G401 (cell line): Measurements from ENCODE around the gene CABP4. TPM values are rescaled to one million over a fixed set of nuclear protein-coding genes. Genes with fewer than 3 reads are reported as not detected.

Experiments
- DNase-seq: peaks from one replicate; pipeline ENCODE4 v3.0.0-alpha.2; 2015; ENCODE audit warnings: low spot score
- in situ Hi-C: cut with HindIII; loops from 2 replicates; pipeline ENCODE4 v1.10.0; 2016; ENCODE audit warnings: low sequenced_read_pairs, mixed read lengths
- total RNA-seq: library from RNA; depleted of rRNA; stranded (reverse); fragments of >200 nt; shearing (Covaris generic); gene quantifications from 2 replicates; pipeline ENCODE4 v1.2.3, GENCODE V29; 2014

The CABP4 gene
- total RNA-seq, 1 experiment from 2014 or later: not detected

DNA sequence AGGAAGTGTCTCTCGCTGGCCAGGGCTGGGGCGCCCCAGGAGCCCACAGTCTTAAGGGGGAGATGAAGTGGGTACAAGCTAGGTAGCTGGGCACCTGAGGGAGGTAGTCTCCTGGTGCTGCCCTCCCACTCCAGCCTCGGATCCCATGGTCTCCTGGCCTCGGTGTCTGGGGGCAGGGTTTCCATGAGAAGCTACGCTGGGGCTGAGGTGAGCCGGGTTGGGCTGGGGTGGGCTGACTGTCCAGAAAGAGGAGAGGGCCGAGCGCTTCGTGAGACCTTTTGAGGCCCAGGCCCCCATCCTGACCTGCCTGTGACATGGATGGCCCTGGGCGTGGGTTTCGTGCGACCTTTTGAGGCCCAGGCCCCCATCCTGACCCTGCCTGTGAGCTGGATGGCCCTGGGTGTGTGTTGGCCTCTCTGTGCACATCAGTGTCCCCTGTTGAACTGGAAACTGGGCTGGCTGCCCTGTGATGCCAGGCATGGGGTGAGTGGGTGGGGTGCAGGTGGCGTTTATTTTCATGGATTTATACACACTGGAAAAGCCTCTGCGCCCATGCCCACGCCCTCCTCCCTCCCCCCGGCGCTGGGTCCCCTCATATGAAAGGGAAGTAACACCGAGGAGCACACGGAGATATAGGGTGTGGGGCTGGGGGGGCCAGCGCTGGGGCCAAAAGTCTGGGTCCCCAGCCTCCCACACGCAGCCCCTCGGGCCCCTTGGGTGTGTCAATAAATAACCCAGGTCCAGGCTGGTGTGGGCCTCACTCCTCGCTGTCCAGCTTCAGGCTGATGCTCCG lies 36.3 kb downstream of the CABP4 start:
- DNase-seq: no peak
- in situ Hi-C loops: no loop called here

GRCh38 chr11:67492069-67492727 lies 37.0 kb downstream of the CABP4 start:
- in situ Hi-C loops: no loop called here
- no peak for DNase-seq

DNA sequence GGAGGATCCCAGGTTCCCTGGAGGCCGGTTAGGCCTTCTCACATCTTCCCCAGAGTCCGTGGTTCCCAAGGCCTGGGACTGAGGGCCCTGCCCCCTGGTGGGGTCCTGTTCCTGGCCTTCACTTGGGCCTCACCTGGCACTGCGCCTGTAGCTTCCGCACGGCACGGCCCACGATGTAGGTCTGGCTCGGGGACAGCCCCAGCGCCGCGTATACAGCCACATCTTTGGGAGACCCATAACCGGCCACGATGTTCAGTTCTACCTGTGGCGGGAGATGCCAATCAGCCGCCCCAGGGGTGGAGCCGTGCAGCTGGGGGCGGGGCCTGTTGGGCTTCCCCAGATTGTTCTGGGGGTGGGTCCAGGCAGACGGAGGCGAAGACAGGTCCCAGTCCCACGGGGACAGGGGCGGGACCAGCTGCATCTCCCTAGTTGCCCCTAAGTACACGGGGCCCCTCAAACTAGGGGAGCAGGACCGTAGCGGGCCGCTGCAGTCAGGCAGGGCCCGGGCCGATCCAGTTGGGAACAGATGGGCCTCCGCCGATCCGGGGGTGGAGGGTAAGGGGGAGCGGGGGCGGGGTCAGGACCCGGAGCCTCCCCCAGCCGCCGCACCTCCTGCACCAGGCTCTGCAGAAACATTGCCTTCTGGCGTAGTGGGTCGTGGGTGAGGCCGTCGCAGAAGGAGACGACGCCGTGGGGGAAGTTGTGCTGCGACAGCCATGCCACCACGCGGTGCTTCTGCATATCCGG lies 37.8 kb downstream of the CABP4 start:
- in situ Hi-C loops: no loop called here
- DNase-seq: no peak

DNA sequence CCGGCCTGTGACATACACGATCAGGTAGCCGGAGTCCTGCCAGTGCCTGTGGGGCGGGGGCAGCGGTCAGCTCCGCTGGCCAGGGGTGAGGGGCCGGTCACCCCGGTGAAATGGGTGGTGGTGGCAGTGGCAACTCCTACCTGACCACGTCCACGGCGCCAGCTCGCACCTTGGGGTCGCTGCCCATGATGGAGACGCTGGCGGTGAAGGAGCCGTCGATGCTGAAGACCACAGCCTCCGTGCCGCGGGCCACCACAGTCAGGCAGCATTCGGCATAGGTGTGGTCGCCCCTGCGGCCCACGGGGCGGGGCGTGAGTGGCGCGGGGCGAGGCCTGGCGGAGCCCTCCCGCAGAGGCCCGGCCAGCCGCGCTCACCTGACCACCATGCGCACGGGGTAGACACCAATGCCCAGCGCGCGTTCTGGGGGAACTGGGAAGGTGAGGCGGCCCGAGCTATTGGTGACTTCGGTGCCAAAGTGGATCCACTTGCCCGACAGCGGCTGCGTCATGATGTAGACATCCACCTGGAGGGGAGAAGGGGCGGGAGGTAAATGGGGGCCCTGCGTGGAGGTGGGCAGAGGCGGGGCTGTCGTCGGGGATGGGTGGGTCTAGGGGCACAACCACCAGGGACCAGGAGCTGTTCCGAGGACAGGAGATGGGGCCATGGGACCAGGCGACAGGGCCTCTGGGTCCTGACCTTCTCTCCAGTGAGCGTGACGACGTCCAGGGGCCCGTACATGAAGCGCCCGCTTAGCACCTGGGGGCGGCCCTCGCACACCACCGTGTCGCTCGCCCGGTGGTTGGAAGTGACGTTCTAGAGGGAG lies 38.6 kb downstream of the CABP4 start:
- no peak for DNase-seq
- in situ Hi-C loops: no loop called here

DNA sequence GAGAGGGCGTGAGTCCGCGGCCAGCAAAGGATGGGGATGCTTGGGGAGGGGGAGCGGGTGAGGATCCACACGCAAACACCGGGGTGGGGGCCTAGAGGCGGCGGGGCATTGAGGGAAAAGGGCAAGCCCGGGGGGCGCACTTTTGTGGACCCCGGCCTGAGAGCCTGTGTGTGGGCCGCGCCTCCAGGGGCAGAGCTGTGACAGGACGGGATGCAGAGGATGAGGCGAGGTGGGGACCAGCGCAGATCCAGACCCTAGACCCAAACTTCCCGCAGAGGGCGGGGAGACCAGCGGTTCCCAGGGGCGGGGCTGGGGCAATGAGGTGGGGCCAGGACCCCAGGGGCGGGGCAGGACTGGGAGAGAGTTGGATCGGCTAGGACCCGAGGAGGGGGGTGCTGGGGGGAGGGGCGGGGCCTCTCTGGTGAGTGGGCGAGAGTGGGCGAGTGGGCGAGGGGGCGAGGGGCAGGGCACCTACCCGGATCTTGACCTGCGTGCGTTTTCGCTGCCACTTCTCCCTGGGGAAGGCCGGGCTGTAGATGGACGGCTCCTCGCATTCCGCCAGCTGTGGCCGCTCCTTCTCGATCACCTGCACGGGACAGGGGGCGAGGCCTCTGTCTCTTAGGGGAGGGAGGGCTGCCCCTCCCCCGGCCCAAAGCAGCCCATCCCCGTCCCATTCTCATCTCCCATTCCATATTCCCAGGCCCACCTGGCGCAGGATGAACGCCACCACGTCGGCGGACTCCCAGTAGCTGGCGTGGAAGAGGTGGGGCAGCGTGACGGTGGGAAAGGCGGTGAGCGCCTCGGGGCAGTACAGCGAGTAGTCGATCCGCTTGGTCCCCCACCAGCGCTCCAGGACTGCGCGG lies 39.4 kb downstream of the CABP4 start:
- no peak for DNase-seq
- in situ Hi-C loops: no loop called here

GRCh38 chr11:67495234-67496005 lies 40.3 kb downstream of the CABP4 start:
- DNase-seq: no peak
- in situ Hi-C loops: no loop called here

GRCh38 chr11:67496113-67496512 lies 41.0 kb downstream of the CABP4 start:
- DNase-seq: no peak
- in situ Hi-C loops: no loop called here

DNA sequence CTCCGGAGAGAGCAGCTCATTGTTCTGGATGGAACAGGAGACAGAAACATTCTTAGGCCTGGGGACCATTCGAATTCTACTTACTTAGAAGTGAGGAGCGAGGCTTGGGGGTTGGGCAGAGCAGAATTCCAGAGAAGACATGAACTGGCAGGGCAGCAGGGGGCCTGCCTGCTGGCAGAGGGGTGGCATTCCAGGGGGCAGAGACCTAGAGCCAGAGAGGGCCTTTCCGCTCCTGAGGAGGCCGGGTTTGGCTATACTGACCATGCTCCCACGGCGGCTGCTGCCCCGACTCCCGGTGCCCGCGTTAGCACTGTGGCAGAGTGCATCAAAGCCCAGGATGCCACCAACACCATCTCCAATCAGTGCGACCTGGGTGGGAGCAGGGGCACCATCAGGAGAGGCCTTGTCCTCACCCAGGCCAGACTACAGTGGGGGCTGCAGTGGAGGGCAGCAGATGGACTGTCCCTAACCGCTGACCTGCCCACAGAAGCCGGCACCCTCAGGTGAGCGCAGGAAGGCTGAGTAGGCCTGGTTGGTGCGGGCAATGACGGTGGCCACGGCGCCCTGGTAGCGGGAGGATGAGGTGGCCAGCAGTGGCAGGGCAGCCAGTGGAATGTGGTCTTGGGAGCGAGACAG lies 42.6 kb downstream of the CABP4 start:
- in situ Hi-C loops: no loop called here
- DNase-seq: no peak

DNA sequence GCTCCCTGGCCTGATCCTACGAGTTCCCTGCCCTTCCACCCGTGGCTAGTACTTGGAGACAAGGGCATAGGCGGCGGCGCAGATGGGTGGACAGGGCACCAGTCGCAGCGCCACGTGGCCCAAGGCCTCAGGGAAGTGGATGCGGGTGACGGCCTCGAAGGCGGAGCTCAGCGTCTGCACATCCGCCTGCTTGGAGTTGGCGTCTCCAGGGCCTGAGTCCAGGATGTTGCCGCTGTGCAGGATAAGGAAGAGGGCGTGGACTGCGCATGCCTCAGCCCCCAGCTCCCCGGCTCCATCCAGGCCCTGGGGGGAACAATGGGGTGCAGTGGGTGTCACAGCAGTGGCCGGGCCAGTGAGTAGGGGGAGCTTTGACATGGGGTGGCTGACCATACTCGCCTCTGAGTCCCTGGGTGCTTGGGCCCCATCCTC lies 43.4 kb downstream of the CABP4 start:
- in situ Hi-C loops: no loop called here

GRCh38 chr11:67499808-67500483 lies 44.8 kb downstream of the CABP4 start:
- in situ Hi-C loops: no loop called here
- no peak for DNase-seq

More for the DNA sequence above, 43.4 kb downstream of the CABP4 start:
- DNase-seq: no peak

DNA sequence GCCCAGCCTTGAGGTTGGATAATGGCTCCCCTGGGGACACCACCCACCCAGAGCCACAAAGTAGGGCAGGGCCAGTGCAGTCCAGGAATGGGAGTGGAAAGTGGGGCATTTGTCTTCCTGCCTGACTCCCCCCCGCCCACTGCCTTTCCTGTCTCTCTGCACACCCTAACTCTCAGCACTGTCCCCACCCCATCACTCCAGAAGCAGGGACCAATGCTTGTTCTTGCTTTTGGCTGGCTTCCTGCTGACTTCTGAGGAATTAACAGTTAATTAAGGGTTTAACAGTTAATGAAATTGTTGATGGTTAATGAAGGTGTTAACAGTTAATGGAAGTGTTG lies 45.3 kb downstream of the CABP4 start:
- in situ Hi-C loops: no loop called here
- DNase-seq: no peak

DNA sequence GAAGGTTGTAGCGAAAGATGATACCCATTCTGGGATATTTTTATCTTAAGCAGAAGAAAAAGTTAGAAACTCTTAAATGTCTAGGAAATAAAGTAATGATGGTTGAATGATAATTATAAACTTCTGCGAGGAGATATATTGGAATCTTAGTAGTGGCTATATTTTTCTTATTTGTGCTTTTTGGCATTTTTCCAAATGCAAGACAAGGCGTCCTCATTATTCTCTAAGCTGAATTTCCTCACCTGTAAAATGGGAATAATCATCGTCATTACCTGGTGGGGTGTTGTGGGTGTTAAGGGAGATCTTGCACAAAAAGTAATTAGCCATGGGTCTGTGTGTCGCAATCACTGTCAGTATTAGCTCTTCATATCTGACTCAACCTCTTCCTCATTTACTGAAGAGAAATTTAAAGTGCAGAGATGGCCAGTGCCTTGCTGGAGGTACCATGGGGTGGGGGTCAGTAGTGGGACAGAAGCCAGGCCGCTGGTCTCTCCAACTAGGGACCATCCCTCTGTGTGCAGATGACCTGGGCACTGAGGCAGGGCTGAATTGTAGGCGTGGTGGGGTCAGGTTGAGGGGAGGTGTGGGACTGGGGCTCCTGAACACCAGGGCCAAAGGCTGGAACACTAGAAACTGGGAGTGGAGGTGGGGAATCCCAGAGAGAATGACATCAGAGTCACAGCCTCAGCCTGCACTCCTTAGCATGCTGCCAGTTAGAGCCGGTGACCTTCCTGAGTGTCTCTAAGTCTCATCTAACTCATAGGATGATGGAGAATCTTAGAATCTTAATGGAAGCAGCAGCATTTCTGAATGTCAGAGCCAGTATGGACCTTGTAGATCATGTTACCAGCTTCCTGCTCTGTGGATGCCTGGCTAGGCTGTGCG lies 45.9 kb downstream of the CABP4 start:
- DNase-seq: no peak
- in situ Hi-C loops: no loop called here

DNA sequence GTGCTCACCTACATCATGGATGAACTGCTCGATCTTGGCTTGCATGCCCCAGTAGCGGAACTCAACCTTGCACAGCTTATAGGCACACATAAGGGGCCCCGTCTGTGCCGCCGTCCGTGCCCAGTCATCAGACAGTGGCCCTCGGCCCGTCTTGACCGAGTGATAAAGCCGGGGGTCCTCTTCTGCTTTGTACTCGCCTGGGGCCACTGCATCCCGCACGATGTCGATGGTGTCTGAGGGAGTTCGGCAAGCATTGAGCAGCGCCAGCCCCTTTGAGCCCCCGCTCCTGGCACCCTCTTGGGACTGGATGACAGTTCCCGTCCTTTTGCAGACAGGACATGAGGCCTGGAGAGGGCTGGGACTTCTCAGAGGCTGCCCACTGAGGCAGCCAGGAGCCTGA lies 46.7 kb downstream of the CABP4 start:
- no peak for DNase-seq
- in situ Hi-C loops: no loop called here

DNA sequence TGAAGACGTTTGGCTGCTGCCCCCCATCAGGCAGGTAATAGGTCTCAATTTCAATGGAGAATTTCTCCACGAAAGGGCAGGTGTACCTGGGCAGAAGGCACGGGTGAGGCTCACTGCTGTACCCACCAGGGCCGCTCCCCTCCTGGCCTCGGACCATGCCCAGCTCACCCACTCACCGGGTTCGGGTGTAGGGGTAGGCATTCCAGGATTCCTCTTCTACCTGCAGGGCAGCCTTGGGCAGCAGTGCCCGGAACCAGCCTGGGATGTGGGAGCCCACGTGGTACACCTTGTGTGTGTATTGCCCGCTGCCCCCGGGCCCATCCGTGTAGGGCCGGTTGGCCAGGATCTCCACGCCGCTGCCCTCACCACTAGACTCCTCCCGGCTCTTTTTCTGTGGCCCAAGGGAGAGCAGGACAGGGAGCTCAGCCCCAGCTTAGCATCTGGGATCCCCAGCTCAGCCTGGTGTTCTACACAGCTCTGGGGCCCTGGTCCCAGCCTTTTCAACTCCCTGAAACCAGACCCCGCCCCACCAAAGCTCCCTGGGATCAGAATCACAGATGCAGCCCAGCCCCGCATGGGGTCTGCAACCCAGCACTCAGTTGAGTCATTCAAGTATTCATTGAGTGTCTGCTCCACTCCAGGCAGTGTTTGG lies 47.3 kb downstream of the CABP4 start:
- no peak for DNase-seq
- in situ Hi-C loops: no loop called here
